Measurements from ENCODE around the gene TECPR1.

Gene TECPR1

GRCh38 chr7:98252425-98253054 lies 508 bp upstream of the TECPR1 start:
- peaks cover 42% of the 10 kb centered on the region for H3K79me2 ChIP-seq (ENCODE audit: low read length)
- no peaks in the 10 kb centered on the region for H3K36me3 ChIP-seq (replicated peaks; ENCODE audit: insufficient read depth, low read length)
- H4K20me1 ChIP-seq (ENCODE audit: insufficient read depth, low read length) = no peaks in the 10 kb centered on the region
- peak overlapping the region; percentile 74 for H3K9ac ChIP-seq (ENCODE audit: low read length)
- H3K9me2 ChIP-seq (replicated peaks; ENCODE audit: insufficient read depth, low read length) = no peaks in the 10 kb centered on the region
- peak overlapping the region; percentile 98 for H3K4me3 ChIP-seq (ENCODE audit: low read length)
- no peaks in the 10 kb centered on the region for H3K27me3 ChIP-seq (replicated peaks; ENCODE audit: insufficient read depth, low read length)
- H3K4me2 ChIP-seq (ENCODE audit: low read depth, low read length) = peak overlapping the region; percentile 95
- peaks cover 8% of the 10 kb centered on the region; the same call in 1 of the 2 replicates for H3K4me1 ChIP-seq (ENCODE audit: low read length)
- no peaks in the 10 kb centered on the region for H3K9me3 ChIP-seq (replicated peaks; ENCODE audit: insufficient read depth, low read length)
- DNase-seq = no peak
- peak overlapping the region; percentile 90; the same call in 1 of the 2 replicates for H3K27ac ChIP-seq (ENCODE audit: low read length)
- peaks cover 19% of the 10 kb centered on the region for H3F3A ChIP-seq (ENCODE audit: insufficient read depth, low read length)
- peak overlapping the region; percentile 96 for H2AFZ ChIP-seq (ENCODE audit: low read length)
- no peak for TF ChIP-seq EZH2 (optimal IDR thresholded peaks at IDR 0.05; ENCODE audit: low read depth, low read length)
- no peak for TF ChIP-seq EZH2phosphoT487 (IDR thresholded peaks at IDR 0.05; ENCODE audit: low read length)
- TF ChIP-seq CTCF (IDR thresholded peaks at IDR 0.05; ENCODE audit: low read length) = no peak

DNA sequence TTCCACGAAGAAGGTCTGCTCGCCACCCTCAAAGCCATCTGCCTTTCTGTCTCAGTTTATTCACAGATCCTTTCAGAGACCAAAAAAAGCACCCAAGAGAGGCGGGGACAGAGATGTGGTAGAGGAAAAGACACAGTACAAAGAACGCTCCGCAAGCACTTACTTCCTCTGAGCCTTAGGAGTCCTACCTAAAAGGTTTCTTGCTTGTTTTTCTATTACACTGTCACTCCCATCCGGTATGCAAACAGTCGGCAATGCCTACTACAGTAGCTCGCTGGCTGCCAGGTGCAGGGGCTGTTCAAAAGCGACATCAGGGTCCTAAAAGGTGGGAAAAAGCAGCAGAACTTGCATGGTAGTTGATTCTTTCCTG lies 816 bp downstream of the TECPR1 start:
- Histone ChIP-seq H4K20me1 (ENCODE audit: insufficient read depth, low read length) (no peaks in the 10 kb centered on the region), H3K9me2 (replicated peaks; ENCODE audit: insufficient read depth, low read length) (no peaks in the 10 kb centered on the region), H3K4me3 (ENCODE audit: low read length) (peak overlapping the region; percentile 98), H2AFZ (ENCODE audit: low read length) (peak overlapping the region; percentile 74), H3K4me2 (ENCODE audit: low read depth, low read length) (peak overlapping the region; percentile 94), H3K27ac (ENCODE audit: low read length) (peak overlapping the region; percentile 90), H3K36me3 (replicated peaks; ENCODE audit: insufficient read depth, low read length) (no peaks in the 10 kb centered on the region), H3K9ac (ENCODE audit: low read length) (peak overlapping the region; percentile 74), H3K4me1 (ENCODE audit: low read length) (peaks cover 8% of the 10 kb centered on the region; the same call in 1 of the 2 replicates), H3F3A (ENCODE audit: insufficient read depth, low read length) (peaks cover 19% of the 10 kb centered on the region), H3K79me2 (ENCODE audit: low read length) (peaks cover 39% of the 10 kb centered on the region), H3K9me3 (replicated peaks; ENCODE audit: insufficient read depth, low read length) (no peaks in the 10 kb centered on the region), H3K27me3 (replicated peaks; ENCODE audit: insufficient read depth, low read length) (no peaks in the 10 kb centered on the region)
- no peak for TF ChIP-seq EZH2phosphoT487 (IDR thresholded peaks at IDR 0.05; ENCODE audit: low read length)
- TF ChIP-seq CTCF (IDR thresholded peaks at IDR 0.05; ENCODE audit: low read length) = no peak
- TF ChIP-seq EZH2 (optimal IDR thresholded peaks at IDR 0.05; ENCODE audit: low read depth, low read length) = no peak
- DNase-seq = peak; percentile 56

DNA sequence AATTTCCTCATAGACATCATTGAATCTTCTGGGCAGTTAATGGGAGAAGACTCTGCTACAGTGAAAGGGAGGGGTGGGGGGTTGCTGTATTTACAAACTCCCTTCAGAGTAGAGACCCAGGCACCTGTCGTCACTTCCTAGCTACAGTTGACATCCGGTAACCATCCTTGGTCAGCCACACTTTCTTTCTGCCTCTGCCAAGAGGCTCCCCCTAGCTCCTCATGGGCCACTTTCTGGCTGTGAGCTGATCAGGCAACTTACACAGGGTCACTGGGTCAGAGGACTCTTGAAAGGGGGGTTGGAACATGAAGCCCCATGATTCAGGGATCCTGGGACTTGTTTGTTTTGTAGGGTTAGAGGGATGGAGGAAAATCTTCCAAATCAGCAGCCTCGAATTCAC lies 1.2 kb downstream of the TECPR1 start:
- H4K20me1 ChIP-seq (ENCODE audit: insufficient read depth, low read length) = no peaks in the 10 kb centered on the region
- peaks cover 8% of the 10 kb centered on the region; the same call in 1 of the 2 replicates for H3K4me1 ChIP-seq (ENCODE audit: low read length)
- H3K9ac ChIP-seq (ENCODE audit: low read length) = peak overlapping the region; percentile 74
- H3K27me3 ChIP-seq (replicated peaks; ENCODE audit: insufficient read depth, low read length) = no peaks in the 10 kb centered on the region
- H3K79me2 ChIP-seq (ENCODE audit: low read length) = peaks cover 37% of the 10 kb centered on the region
- peak; percentile 67 for DNase-seq
- peak overlapping the region; percentile 90 for H3K27ac ChIP-seq (ENCODE audit: low read length)
- no peaks in the 10 kb centered on the region for H3K9me2 ChIP-seq (replicated peaks; ENCODE audit: insufficient read depth, low read length)
- no peaks in the 10 kb centered on the region for H3K9me3 ChIP-seq (replicated peaks; ENCODE audit: insufficient read depth, low read length)
- peak overlapping the region; percentile 94 for H3K4me2 ChIP-seq (ENCODE audit: low read depth, low read length)
- peak overlapping the region; percentile 74 for H2AFZ ChIP-seq (ENCODE audit: low read length)
- TF ChIP-seq EZH2 (optimal IDR thresholded peaks at IDR 0.05; ENCODE audit: low read depth, low read length) = no peak
- peak; percentile 26 for TF ChIP-seq CTCF (IDR thresholded peaks at IDR 0.05; ENCODE audit: low read length)
- H3K4me3 ChIP-seq (ENCODE audit: low read length) = peak overlapping the region; percentile 98
- peaks cover 19% of the 10 kb centered on the region for H3F3A ChIP-seq (ENCODE audit: insufficient read depth, low read length)
- H3K36me3 ChIP-seq (replicated peaks; ENCODE audit: insufficient read depth, low read length) = no peaks in the 10 kb centered on the region
